GM19193 (cell line): ENCODE measurements around the gene GPC6.

Experiments
- POLR2A ChIP-seq: IDR thresholded peaks from 4 replicates; pipeline ENCODE4 v1.6.1; 2011; ENCODE audit not compliant: insufficient read depth, insufficient read length; ENCODE audit errors: extremely low read depth

The GPC6 gene

GRCh38 chr13:94006296-94006695 is 779.7 kb downstream of the GPC6 start:
- no peak for TF ChIP-seq POLR2A

- TF ChIP-seq POLR2A: no peak
These were observed 780.5 kb downstream of the GPC6 start for GRCh38 chr13:94007072-94007471.

GRCh38 chr13:94009701-94010100 is 783.1 kb downstream of the GPC6 start:
- no peak for TF ChIP-seq POLR2A

GRCh38 chr13:94014461-94014860 is 787.9 kb downstream of the GPC6 start:
- TF ChIP-seq POLR2A: no peak

- no peak for TF ChIP-seq POLR2A
These were observed 793.8 kb downstream of the GPC6 start for GRCh38 chr13:94020426-94020825.

GRCh38 chr13:94020833-94021232 is 794.2 kb downstream of the GPC6 start:
- TF ChIP-seq POLR2A: no peak

- no peak for TF ChIP-seq POLR2A
These were observed 801.6 kb downstream of the GPC6 start for GRCh38 chr13:94028234-94028633.

GRCh38 chr13:94028650-94029049 is 802.0 kb downstream of the GPC6 start:
- no peak for TF ChIP-seq POLR2A

GRCh38 chr13:94030415-94031119 is 804.0 kb downstream of the GPC6 start:
- no peak for TF ChIP-seq POLR2A

GRCh38 chr13:94031609-94032008 is 805.0 kb downstream of the GPC6 start:
- no peak for TF ChIP-seq POLR2A

- no peak for TF ChIP-seq POLR2A
These were observed 806.5 kb downstream of the GPC6 start for GRCh38 chr13:94033098-94033497.

GRCh38 chr13:94033830-94034642 is 807.4 kb downstream of the GPC6 start:
- TF ChIP-seq POLR2A: no peak

GRCh38 chr13:94050039-94050438 is 823.4 kb downstream of the GPC6 start:
- no peak for TF ChIP-seq POLR2A

- TF ChIP-seq POLR2A: no peak
These were observed 824.1 kb downstream of the GPC6 start for GRCh38 chr13:94050686-94051085.

- no peak for TF ChIP-seq POLR2A
These were observed 827.5 kb downstream of the GPC6 start for GRCh38 chr13:94053986-94054593.

- no peak for TF ChIP-seq POLR2A
These were observed 829.9 kb downstream of the GPC6 start for GRCh38 chr13:94056362-94056990.

GRCh38 chr13:94057618-94058186 is 831.1 kb downstream of the GPC6 start:
- TF ChIP-seq POLR2A: no peak
